Osteoblast (primary cell): ENCODE data around the gene BAIAP2. TPM values are rescaled to one million over a fixed set of nuclear protein-coding genes. Genes with fewer than 3 reads are reported as not detected.

ENCODE experiments used
- DNase-seq: peaks from one replicate; pipeline ENCODE4 v3.0.0; 2011; ENCODE audit warnings: low spot score, mixed read lengths; ENCODE audit not compliant: insufficient read length; ENCODE audit errors: missing footprints
- H2AFZ ChIP-seq: 2 replicates; pipeline ENCODE4 v1.6.0; 2011; ENCODE audit warnings: mild to moderate bottlenecking, low read length
- H3K27ac ChIP-seq: 2 replicates; pipeline ENCODE4 v1.5.1; 2011; ENCODE audit warnings: mild to moderate bottlenecking, low read depth, low read length, moderate library complexity
- H3K27me3 ChIP-seq: 2 replicates; pipeline ENCODE4 v1.6.0; 2012; ENCODE audit warnings: mild to moderate bottlenecking, control low read depth, inconsistent platforms, low read length, moderate library complexity; ENCODE audit not compliant: insufficient read depth
- H3K36me3 ChIP-seq: 2 replicates; pipeline ENCODE4 v1.5.1; 2011; ENCODE audit warnings: mild to moderate bottlenecking, low read length, control low read depth, moderate library complexity; ENCODE audit not compliant: insufficient read depth
- H3K4me1 ChIP-seq: 2 replicates; pipeline ENCODE4 v1.5.1; 2011; ENCODE audit warnings: mild to moderate bottlenecking, low read length, control low read depth, moderate library complexity; ENCODE audit not compliant: insufficient read depth
- H3K4me2 ChIP-seq: 2 replicates; pipeline ENCODE4 v1.6.0; 2011; ENCODE audit warnings: mild to moderate bottlenecking, low read length; ENCODE audit not compliant: insufficient read depth
- H3K4me3 ChIP-seq: fragments of 200-600 bp; sonication (generic); 3 replicates; pipeline ENCODE4 v1.5.1; 2012; ENCODE audit warnings: mild to moderate bottlenecking, low read length, inconsistent platforms; ENCODE audit not compliant: insufficient read depth
- H3K79me2 ChIP-seq: 2 replicates; pipeline ENCODE4 v1.6.0; 2012; ENCODE audit warnings: mild to moderate bottlenecking, low read length, control low read depth, inconsistent platforms; ENCODE audit not compliant: insufficient read depth
- H3K9me3 ChIP-seq: 2 replicates; pipeline ENCODE4 v1.5.1; 2011; ENCODE audit warnings: low read depth, low read length, control low read depth
- H4K20me1 ChIP-seq: 2 replicates; pipeline ENCODE4 v1.6.0; 2012; ENCODE audit warnings: mild to moderate bottlenecking, low read length, control low read depth; ENCODE audit not compliant: insufficient read depth
- CTCF ChIP-seq: IDR thresholded peaks from 2 replicates; pipeline ENCODE4 v1.5.1; 2011; ENCODE audit warnings: mild to moderate bottlenecking, low read depth, low read length, moderate library complexity; ENCODE audit errors: extremely low read depth
- total RNA-seq: library from RNA; depleted of rRNA; stranded (reverse); fragments of >200 nt; gene quantifications from 2 replicates; pipeline ENCODE4 v1.2.3, GENCODE V29; 2012

The BAIAP2 gene
- total RNA-seq, 1 donor, result 15.6 TPM

- no peaks in the 10 kb centered on the region for H3K79me2 ChIP-seq
- no peak overlapping the region for H3K27ac ChIP-seq
- no peak overlapping the region for H2AFZ ChIP-seq
- H3K9me3 ChIP-seq, result no peaks in the 10 kb centered on the region
- H3K4me2 ChIP-seq, result no peak overlapping the region
- no peak for DNase-seq
- no peaks in the 10 kb centered on the region for H3K4me1 ChIP-seq
- no peak for TF ChIP-seq CTCF
- H3K36me3 ChIP-seq, result no peaks in the 10 kb centered on the region
- H3K27me3 ChIP-seq, result no peaks in the 10 kb centered on the region
- no peaks in the 10 kb centered on the region for H4K20me1 ChIP-seq
- no peak overlapping the region for H3K4me3 ChIP-seq
These were observed 120.0 kb downstream of the BAIAP2 start for GRCh38 chr17:81154961-81155360.

GRCh38 chr17:81156866-81157805 lies 122.2 kb downstream of the BAIAP2 start:
- H2AFZ ChIP-seq, result no peak overlapping the region
- H4K20me1 ChIP-seq, result no peaks in the 10 kb centered on the region
- H3K4me3 ChIP-seq, result no peak overlapping the region
- H3K27ac ChIP-seq, result no peak overlapping the region
- DNase-seq, result no peak
- H3K79me2 ChIP-seq, result no peaks in the 10 kb centered on the region
- H3K4me2 ChIP-seq, result no peak overlapping the region
- TF ChIP-seq CTCF, result no peak
- H3K36me3 ChIP-seq, result no peaks in the 10 kb centered on the region
- no peaks in the 10 kb centered on the region for H3K9me3 ChIP-seq
- H3K27me3 ChIP-seq, result no peaks in the 10 kb centered on the region
- no peaks in the 10 kb centered on the region for H3K4me1 ChIP-seq

GRCh38 chr17:81157848-81158687 lies 123.1 kb downstream of the BAIAP2 start:
- Histone ChIP-seq H3K27ac (no peak overlapping the region), H3K4me2 (no peak overlapping the region), H3K36me3 (no peaks in the 10 kb centered on the region), H2AFZ (no peak overlapping the region), H3K4me3 (no peak overlapping the region), H3K4me1 (no peaks in the 10 kb centered on the region), H3K27me3 (no peaks in the 10 kb centered on the region), H4K20me1 (no peaks in the 10 kb centered on the region), H3K79me2 (no peaks in the 10 kb centered on the region), H3K9me3 (no peaks in the 10 kb centered on the region)
- DNase-seq, result no peak
- no peak for TF ChIP-seq CTCF
